Activated T-helper 1 cell treated with anti-CD3 and anti-CD28 coated beads, Interleukin-12 subunit alpha, Interleukin-12 subunit beta, Interleukin-2, Interleukin-4 antibody, amounts not matched to agents 30 ng/mL and 10 ng/mL and 1 ng/mL, durations not matched to agents 14 hours and 24 hours and 36 hours (primary cell): ENCODE data around the gene UGT1A3. TPM values are rescaled to one million over a fixed set of nuclear protein-coding genes. Genes with fewer than 3 reads are reported as not detected.
"Not testable (repeated sequence)": the region's sequence is repeated elsewhere in the genome, so short reads cannot be mapped to it uniquely, and the experiment has no call there.

Experiments used
- DNase-seq: peaks from one replicate; pipeline ENCODE4 v3.0.0; 2021; ENCODE audit warnings: low spot score
- H3K27ac Mint-ChIP-seq: one replicate; pipeline ENCODE4 v1.8.0; 2021; ENCODE audit warnings: mild to moderate bottlenecking, mixed read lengths
- H3K27me3 Mint-ChIP-seq: one replicate; pipeline ENCODE4 v1.8.0; 2022; ENCODE audit warnings: mild to moderate bottlenecking, moderate library complexity, mixed read lengths; ENCODE audit not compliant: insufficient read depth
- H3K36me3 Mint-ChIP-seq: one replicate; pipeline ENCODE4 v1.8.0; 2021; ENCODE audit warnings: low read depth, mixed read lengths
- H3K4me1 Mint-ChIP-seq: one replicate; pipeline ENCODE4 v1.8.0; 2021; ENCODE audit warnings: low read depth, mixed read lengths
- H3K4me3 Mint-ChIP-seq: one replicate; pipeline ENCODE4 v1.8.0; 2021; ENCODE audit warnings: mild to moderate bottlenecking, moderate library complexity, mixed read lengths
- H3K9me3 Mint-ChIP-seq: one replicate; pipeline ENCODE4 v1.8.0; 2021; ENCODE audit warnings: mixed read lengths
- intact Hi-C: fragments of 100-400 bp; cut with micrococcal nuclease; formaldehyde crosslinking; loops from one replicate; pipeline ENCODE4 v1.15.1; 2024
- total RNA-seq: library from RNA; stranded (reverse); gene quantifications from 2 replicates; pipeline ENCODE4 v1.2.3, GENCODE V29; 2022

Gene UGT1A3
- total RNA-seq, 1 donor from 2014 or later = not detected

GRCh38 chr2:233693963-233694362 is 34.9 kb upstream of the UGT1A3 start:
- DNase-seq = no peak
- H3K4me1 Mint-ChIP-seq = no peaks in the 10 kb centered on the region
- peaks cover 1% of the 10 kb centered on the region for H3K36me3 Mint-ChIP-seq
- H3K27ac Mint-ChIP-seq = no peak overlapping the region
- peaks cover 11% of the 10 kb centered on the region for H3K27me3 Mint-ChIP-seq
- H3K9me3 Mint-ChIP-seq = no peaks in the 10 kb centered on the region
- intact Hi-C loops = no loop called here
- H3K4me3 Mint-ChIP-seq = no peak overlapping the region

- peaks cover 1% of the 10 kb centered on the region for H3K36me3 Mint-ChIP-seq
- intact Hi-C loops = no loop called here
- no peak for DNase-seq
- H3K4me3 Mint-ChIP-seq = no peak overlapping the region
- no peaks in the 10 kb centered on the region for H3K9me3 Mint-ChIP-seq
- H3K27me3 Mint-ChIP-seq = peaks cover 5% of the 10 kb centered on the region
- no peaks in the 10 kb centered on the region for H3K4me1 Mint-ChIP-seq
- no peak overlapping the region for H3K27ac Mint-ChIP-seq
Observed at GRCh38 chr2:233698740-233699139, 30.1 kb upstream of the UGT1A3 start.

- no peak for DNase-seq
- no peak overlapping the region for H3K4me3 Mint-ChIP-seq
Observed at GRCh38 chr2:233699424-233700027, 29.3 kb upstream of the UGT1A3 start.

GRCh38 chr2:233700028-233700635 is 28.7 kb upstream of the UGT1A3 start:
- Mint-ChIP-seq H3K27me3 (peaks cover 7% of the 10 kb centered on the region), H3K9me3 (no peaks in the 10 kb centered on the region), H3K4me3 (no peak overlapping the region), H3K4me1 (no peaks in the 10 kb centered on the region), H3K36me3 (peaks cover 1% of the 10 kb centered on the region), H3K27ac (no peak overlapping the region)
- intact Hi-C loops = no loop called here
- DNase-seq = no peak

More at GRCh38 chr2:233699424-233700027, 29.3 kb upstream of the UGT1A3 start:
- peaks cover 1% of the 10 kb centered on the region for H3K36me3 Mint-ChIP-seq
- intact Hi-C loops = no loop called here
- no peak overlapping the region for H3K27ac Mint-ChIP-seq
- no peaks in the 10 kb centered on the region for H3K4me1 Mint-ChIP-seq
- no peaks in the 10 kb centered on the region for H3K9me3 Mint-ChIP-seq
- H3K27me3 Mint-ChIP-seq = peaks cover 6% of the 10 kb centered on the region

- not testable (repeated sequence) for H3K9me3 Mint-ChIP-seq
Observed at GRCh38 chr2:233700842-233701241, 28.0 kb upstream of the UGT1A3 start.

GRCh38 chr2:233702238-233702637 is 26.6 kb upstream of the UGT1A3 start:
- Mint-ChIP-seq H3K27me3 (peaks cover 5% of the 10 kb centered on the region), H3K4me3 (no peak overlapping the region), H3K9me3 (no peaks in the 10 kb centered on the region), H3K4me1 (no peaks in the 10 kb centered on the region), H3K36me3 (peaks cover 1% of the 10 kb centered on the region), H3K27ac (no peak overlapping the region)
- intact Hi-C loops = no loop called here
- no peak for DNase-seq

More at GRCh38 chr2:233700842-233701241, 28.0 kb upstream of the UGT1A3 start:
- H3K27ac Mint-ChIP-seq, H3K27me3 Mint-ChIP-seq, H3K36me3 Mint-ChIP-seq, H3K4me1 Mint-ChIP-seq, H3K4me3 Mint-ChIP-seq, intact Hi-C loops, DNase-seq: not testable (repeated sequence)

GRCh38 chr2:233705911-233706506 is 22.8 kb upstream of the UGT1A3 start:
- H3K27me3 Mint-ChIP-seq = peaks cover 7% of the 10 kb centered on the region
- no peaks in the 10 kb centered on the region for H3K9me3 Mint-ChIP-seq
- no peak overlapping the region for H3K4me3 Mint-ChIP-seq
- intact Hi-C loops = no loop called here
- no peaks in the 10 kb centered on the region for H3K4me1 Mint-ChIP-seq
- no peaks in the 10 kb centered on the region for H3K36me3 Mint-ChIP-seq
- no peak overlapping the region for H3K27ac Mint-ChIP-seq
- no peak for DNase-seq

GRCh38 chr2:233706720-233707119 is 22.1 kb upstream of the UGT1A3 start:
- H3K9me3 Mint-ChIP-seq = no peaks in the 10 kb centered on the region
- intact Hi-C loops = no loop called here
- no peak overlapping the region for H3K4me3 Mint-ChIP-seq
- H3K27me3 Mint-ChIP-seq = peaks cover 9% of the 10 kb centered on the region
- no peak overlapping the region for H3K27ac Mint-ChIP-seq
- no peaks in the 10 kb centered on the region for H3K36me3 Mint-ChIP-seq
- no peak for DNase-seq
- no peaks in the 10 kb centered on the region for H3K4me1 Mint-ChIP-seq

- no peak overlapping the region for H3K27ac Mint-ChIP-seq
- no peak overlapping the region for H3K4me3 Mint-ChIP-seq
- intact Hi-C loops = no loop called here
- H3K9me3 Mint-ChIP-seq = no peaks in the 10 kb centered on the region
- no peaks in the 10 kb centered on the region for H3K4me1 Mint-ChIP-seq
- no peak for DNase-seq
- no peaks in the 10 kb centered on the region for H3K36me3 Mint-ChIP-seq
- peaks cover 9% of the 10 kb centered on the region for H3K27me3 Mint-ChIP-seq
Observed at GRCh38 chr2:233707940-233708644, 20.8 kb upstream of the UGT1A3 start.

- H3K4me1 Mint-ChIP-seq = no peaks in the 10 kb centered on the region
- H3K9me3 Mint-ChIP-seq = no peaks in the 10 kb centered on the region
- no peaks in the 10 kb centered on the region for H3K36me3 Mint-ChIP-seq
- H3K27me3 Mint-ChIP-seq = peaks cover 12% of the 10 kb centered on the region
- no peak overlapping the region for H3K27ac Mint-ChIP-seq
- no peak overlapping the region for H3K4me3 Mint-ChIP-seq
- DNase-seq = no peak
- intact Hi-C loops = no loop called here
Observed at GRCh38 chr2:233708942-233709341, 19.9 kb upstream of the UGT1A3 start.

- no peaks in the 10 kb centered on the region for H3K4me1 Mint-ChIP-seq
- no peaks in the 10 kb centered on the region for H3K36me3 Mint-ChIP-seq
- no peak overlapping the region for H3K27ac Mint-ChIP-seq
- H3K4me3 Mint-ChIP-seq = no peak overlapping the region
- intact Hi-C loops = loop anchor here (2.0 to 5.0 kb wide), 2 partner anchors 307 to 1104 kb away; no protein-coding TSS in a partner anchor
- peaks cover 11% of the 10 kb centered on the region for H3K27me3 Mint-ChIP-seq
- DNase-seq = peak; percentile 40
- no peaks in the 10 kb centered on the region for H3K9me3 Mint-ChIP-seq
Observed at GRCh38 chr2:233711312-233712008, 17.4 kb upstream of the UGT1A3 start.

GRCh38 chr2:233712611-233713261 is 16.1 kb upstream of the UGT1A3 start, which contains the start of gene UGT1A5:
Gene UGT1A5, plus strand, starts transcription at chr2:233712907. Its CDS starts 85 bp downstream, at chr2:233712992.
- Mint-ChIP-seq H3K36me3 (no peaks in the 10 kb centered on the region), H3K4me1 (no peaks in the 10 kb centered on the region), H3K27ac (no peak within 1 kb of the TSS), H3K9me3 (no peaks in the 10 kb centered on the region), H3K4me3 (no peak within 1 kb of the TSS), H3K27me3 (peaks cover 11% of the 10 kb centered on the region)
- intact Hi-C loops = loop anchor here (5.0 kb wide), 1 partner anchor 1105 kb away; no protein-coding TSS in a partner anchor
- DNase-seq = no peak
